NCI-H146 treated with DMSO at 0.1 percent for 48 hours (cell line): ENCODE data around the gene IQGAP2.
"Not testable (repeated sequence)": the region's sequence is repeated elsewhere in the genome, so short reads cannot be mapped to it uniquely, and the experiment has no call there.

Source experiments
- DNase-seq: peaks from one replicate; lab custom pipeline; 2025; ENCODE audit not compliant: unreplicated experiment; lab: John Stamatoyannopoulos, UW

The IQGAP2 gene

DNA sequence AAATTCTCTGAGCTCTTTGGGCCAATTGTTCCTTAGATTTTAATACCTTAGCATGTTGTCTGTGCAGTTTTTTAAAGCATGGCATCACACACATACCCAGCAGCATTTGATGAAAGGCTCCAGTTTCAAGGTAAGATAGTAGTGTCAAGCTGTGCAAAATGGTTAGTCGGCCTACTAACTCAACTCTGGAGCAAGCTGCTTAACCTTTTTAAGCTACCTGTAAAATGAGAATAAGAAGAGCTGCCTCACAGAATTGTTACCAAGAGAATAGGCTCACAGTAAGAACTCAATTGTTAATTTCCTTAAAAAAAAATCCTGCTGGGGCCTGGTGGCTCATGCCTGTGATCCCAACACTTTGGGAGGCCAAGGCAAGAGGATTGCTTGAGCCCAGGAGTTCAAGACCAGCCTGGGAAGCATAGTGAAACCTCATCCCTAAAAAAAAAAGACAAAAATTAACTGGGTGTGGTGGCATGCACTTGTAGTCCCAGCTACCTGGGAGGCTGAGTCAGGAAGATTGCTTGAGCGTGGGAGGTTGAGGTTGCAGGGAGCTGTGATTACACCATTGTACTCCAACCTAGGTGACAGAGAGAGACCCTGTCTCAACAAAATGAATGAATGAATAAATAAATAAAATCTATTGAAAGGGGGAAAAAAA lies 96.5 kb downstream of the IQGAP2 start:
- no peak for DNase-seq

DNA sequence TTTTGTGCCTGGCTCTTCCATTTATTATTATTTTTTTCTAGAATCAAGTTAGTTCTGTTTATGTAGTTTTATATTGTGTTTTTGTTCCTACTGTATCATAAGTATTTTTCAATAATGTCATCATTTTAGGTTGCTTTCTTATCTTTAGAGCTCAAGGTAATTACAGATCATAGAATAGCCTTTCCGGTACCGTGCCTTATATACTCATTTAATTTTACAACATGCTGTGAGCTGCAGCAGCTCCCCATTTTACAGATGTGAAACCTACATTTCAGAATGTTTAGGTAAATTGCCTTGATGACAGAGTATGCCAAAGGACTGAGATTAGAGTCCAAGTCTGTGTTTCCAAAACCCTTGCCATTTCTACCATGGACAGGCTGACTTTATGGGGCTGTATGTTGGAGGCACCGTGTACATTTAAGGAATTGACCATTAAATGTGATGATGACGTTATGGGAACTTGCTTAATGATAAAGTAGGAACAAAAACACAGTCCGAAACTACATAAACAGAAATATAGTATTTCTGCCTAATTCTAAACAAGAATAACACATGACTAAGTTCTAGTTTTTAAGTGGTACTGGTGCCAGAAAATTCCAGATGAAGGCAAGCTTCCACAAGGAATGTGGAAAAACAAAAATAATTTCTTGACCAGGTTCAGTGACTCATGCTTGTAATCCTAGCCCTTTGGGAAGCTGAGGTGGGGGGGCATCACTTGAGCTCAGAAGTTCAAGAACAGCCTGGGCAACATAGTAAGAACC lies 97.7 kb downstream of the IQGAP2 start:
- no peak for DNase-seq

DNA sequence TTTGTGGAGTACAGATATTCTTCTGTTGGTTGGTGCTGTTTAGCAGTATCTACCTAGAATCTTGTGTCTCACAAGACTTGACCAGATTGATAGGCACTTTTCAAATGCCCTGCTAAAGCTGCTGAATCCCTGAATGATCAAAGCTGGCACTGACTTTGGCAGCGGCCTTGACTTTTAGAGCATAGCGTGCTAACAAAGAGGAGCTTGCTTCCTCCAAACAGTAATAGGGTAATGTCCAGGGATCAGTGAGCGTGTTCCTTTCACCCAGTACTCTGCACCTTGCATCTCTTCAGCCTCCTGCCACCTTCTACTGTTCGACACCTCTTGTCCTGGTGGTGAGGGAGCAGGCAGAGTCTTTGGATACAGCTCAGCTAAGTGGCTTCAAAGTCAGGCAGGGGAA lies 100.8 kb downstream of the IQGAP2 start:
- no peak for DNase-seq

DNA sequence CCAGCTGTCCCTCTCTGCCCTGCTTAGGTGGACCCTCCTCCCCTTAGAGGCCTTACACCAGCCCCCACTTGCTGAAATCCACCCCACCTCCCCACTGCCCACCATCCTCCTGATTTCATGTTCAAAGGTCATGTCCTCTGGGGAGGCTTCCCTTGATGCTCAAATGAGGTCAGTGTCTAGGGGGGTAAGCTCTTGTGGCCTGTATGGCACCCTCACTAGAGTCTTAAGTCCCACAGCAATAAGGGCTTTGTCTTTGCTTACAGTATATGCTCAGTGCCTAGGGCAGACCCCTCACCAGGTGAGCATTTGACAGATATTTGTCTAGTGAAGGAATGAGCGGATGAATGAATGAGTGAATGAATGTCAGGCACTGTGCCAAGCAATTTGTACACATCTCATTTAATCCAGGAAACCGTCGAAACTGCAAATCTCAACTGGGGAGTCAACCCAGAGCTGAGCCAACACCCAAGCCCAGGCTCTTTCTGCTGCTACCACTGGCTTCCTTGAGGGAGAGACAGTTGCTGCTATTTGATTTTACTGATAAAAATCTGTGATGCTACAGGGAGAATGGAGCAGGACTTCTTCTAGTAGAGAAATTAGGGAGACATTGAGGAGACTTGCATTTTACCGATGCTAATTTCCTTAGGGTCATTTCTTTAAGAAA lies 101.9 kb downstream of the IQGAP2 start:
- DNase-seq, result no peak

DNA sequence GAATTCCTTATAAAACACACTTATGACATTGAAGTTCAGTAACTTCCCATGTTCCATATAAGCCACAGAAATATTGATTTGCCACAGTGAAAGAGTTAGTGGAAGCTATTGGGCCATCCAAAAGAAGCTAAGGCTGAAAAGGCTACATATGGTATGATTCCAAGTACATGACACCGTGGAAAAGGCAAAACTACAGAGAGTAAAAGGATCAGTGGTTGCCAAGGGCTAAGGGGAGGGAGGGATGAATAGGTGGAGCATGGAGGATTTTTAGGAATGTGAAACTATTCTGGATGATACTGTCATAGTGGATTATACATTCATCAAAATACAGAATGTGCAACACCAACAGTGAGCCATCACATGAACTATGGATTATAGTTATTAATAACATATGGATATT lies 110.4 kb downstream of the IQGAP2 start:
- no peak for DNase-seq

DNA sequence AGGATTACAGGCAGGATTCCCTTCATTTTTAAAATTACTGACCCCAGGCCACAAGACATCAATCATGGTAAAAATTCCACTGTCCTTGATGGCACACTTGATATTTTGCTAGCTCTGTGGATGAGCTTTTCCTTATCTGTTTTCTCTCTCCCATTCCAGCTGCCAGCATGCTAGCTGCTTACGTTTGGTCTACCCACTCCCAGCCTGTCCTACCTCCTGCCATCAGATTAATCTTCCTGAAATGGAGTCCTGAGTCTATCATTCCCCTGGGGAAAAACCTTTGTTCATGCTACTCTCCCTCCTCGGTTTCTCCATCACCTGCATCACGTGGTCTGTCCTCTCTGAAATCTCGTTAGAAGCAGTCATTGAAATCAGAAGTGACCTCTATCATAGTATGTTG lies 111.2 kb downstream of the IQGAP2 start:
- DNase-seq, result no peak

DNA sequence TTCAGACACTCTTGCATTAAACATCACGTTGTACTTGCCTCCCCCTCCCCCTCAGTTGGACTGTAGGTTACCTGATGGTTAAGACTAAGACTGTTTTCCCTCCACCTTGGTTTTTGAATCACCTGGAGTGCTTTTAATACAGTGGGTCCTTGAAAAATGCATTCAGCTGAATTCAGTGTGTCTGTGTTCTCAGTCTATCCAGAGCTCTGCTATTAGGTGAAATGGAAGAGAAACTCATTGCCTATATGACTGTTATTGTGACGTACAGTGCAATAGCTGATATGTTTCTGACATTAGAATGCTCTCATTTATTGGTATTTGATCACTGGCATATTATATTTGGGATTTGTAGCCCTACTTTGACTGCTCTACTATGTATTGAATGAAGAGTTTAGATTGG lies 111.6 kb downstream of the IQGAP2 start:
- DNase-seq, result no peak

DNA sequence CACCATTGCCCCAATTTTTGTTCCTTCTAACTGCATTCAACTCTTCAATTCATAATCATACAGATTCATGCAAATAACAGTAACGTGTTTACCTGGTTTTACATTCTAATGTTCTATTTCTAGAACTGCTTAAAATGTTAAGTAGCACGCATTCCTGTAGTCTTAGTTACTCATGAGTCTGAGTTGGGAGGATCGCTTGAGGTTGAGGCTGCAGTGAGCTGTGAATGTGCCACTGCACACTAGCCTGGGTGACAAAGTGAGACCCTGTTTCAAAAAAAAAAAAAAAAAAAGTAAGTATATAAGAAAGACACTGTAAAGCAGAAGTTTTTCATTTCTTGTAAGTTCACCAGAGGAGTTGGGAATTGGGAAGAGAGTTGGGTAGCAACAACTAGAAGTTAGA lies 114.2 kb downstream of the IQGAP2 start:
- no peak for DNase-seq

DNA sequence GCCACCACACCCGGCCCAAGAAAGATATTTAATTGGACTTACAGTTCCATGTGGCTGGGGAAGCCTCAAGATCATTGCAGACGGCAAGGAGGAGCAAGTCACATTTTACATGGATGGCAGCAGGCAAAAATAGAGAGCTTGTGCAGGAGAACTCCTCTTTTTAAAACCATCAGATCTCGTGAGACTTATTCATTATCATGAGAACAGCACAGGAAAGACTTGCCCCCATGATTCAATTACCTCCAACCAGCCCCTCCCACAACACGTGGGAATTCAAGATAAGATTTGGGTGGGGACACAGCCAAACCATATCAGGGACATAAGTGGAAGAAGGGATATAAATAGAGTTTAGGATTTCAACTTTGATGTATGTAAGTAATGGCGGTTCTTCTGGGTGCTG lies 115.2 kb downstream of the IQGAP2 start:
- DNase-seq, result not testable (repeated sequence)

DNA sequence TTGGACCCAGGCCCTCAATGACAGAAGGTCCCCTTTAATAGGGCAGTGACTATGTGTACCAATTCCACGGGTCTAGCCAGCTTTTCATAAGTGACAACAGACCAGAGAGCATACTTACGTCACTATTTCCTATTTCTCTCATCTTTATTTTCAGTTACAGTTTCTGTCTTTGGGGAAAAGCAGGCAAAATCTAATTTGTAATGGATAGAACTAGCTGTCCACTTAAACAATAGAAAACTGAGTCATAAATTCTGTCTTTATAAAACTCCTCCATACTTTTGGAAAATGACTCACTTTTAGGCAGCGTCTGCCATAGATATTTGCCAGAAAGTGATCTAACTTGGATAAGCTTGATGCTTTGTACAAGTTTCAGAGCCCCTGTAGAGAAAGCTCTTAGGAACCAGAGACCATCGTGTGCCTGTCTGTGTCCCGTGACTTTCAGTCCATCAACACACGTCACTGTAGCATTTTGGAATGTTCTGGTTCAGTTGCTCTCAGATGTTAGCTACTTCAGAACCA lies 118.2 kb downstream of the IQGAP2 start:
- no peak for DNase-seq

DNA sequence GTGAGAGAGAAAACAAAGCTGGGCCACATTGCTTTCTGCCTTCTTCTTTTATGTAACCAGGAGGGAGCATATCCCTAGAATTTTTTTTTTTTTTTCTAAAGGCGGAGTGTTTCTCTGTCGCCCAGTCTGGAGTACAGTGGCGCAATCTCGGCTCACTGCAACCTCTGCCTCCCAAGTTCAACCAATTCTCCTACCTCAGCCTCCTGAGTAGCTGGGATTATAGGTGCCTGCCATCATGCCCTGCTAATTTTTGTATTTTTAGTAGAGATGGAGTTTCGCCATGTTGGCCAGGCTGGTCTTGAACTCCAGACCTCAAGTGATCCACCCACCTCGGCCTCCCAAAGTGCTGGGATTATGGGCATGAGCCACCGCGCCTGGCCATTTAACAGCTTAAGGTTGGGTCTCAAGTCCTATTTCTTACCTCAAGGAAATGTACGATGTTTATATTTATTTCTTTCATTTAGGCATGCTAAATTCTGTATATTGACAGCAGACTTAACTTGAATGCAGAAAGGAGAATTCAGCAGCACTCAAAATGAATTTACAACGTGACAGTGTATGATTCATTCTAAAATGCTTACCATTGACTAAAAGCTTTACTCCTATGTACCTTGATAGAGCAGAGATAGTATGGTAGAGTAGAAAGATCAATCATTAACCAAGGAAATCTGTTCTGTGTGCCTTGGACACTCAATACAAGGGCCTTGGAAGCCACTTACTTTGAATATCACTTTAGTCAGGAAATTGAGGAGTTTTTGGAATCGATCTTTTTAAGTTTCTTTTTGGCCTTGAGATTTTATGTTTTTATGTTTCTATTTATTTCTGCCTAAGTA lies 119.2 kb downstream of the IQGAP2 start:
- no peak for DNase-seq

DNA sequence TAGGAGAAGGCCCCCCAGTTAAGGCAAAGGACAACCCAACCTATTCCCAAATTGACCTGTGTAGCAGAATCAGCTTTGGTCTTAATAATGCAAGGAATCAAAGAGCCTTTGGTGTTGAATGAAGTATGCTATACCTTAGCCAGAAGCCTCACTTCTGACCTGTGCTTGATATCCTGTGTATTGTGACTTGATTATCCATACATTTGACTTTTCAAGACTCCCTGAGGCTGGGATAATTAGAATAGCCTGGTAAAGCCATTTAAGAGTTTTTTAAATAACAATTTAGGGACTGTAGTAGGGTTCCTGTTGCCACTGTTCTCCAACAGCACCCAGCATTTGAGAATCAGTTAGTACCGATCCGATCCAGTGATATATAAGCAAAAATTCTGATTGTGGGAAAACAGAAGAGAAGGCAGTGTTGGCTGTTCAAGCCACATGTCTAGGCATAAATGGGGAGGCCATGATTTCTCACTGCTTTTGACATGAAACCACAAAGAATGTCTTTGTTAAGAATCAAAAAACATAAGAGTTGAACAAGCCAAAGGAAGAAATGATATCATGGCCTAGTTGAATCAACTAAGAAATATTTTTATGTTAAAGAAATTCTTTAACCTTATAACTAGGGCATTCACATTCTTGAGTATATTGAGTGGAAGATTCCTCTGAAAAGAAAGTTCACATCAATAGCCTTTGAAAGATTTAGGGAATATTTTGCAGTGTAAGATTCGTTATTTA lies 121.2 kb downstream of the IQGAP2 start:
- no peak for DNase-seq

DNA sequence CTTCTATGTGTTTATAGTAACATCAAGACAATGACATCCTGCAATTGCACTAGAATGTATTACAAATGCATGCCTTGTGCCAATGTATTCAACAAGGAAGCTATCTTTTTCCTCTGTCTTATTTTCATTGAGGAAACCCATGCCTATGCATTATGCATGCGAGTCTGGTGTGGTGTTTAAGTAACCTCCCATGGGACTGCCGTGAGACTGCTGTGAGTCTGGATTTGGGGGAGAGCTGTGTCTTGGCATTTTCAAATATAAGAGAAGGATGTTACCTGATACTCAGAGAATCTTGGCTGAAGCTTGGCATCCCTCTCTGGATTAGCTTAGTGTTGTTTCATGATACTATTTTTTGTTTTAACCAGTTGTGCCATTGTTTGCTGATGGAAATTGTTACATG lies 121.8 kb downstream of the IQGAP2 start:
- DNase-seq, result no peak

DNA sequence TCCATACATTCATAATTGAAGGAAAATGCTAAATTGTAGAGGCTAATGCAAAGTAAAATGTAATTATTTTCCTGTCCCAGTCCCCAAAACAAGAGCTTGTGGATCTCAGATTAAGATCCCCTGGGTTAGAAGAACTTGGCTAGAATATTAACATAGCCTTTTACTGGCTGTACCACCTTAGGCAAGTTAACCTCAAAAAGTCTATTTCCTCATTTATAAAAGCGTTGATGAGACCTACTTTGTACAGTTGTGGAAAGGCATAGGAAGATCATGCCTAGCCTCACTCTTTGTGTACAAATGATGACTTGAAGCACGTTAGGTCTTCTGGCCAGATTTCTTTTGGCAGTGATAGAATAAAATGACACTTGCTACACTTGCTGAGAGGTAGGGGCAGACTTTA lies 122.9 kb downstream of the IQGAP2 start:
- no peak for DNase-seq

DNA sequence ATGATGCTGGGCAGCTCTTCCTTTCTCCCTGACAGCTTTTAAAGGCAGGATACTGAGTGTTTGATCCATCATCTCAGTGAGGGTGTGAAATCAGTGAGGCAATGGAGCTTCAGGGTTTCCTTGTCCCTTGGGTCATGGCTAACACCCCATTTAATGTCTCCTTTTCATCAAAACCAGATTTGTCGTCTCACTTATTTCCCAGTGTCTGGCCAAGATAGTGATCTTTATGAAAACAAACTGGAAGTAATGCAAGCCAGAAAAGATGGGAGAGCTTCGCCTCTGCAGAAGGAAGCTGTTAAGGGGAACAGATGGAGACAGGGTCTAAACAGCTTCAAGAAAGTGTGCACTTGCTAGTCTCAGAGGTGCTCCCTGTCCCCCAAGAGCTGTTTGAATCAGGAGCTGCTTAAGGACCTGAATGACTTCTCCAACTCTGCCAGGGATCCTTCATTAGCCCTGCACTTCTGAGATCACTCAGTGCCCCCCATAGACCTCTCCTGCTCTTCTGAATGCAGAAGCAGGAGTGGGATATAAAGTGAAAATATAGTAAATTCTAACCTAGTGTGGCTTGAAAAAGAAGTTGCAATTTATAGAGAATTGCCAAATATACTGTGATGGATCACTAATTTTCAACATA lies 124.0 kb downstream of the IQGAP2 start:
- no peak for DNase-seq

DNA sequence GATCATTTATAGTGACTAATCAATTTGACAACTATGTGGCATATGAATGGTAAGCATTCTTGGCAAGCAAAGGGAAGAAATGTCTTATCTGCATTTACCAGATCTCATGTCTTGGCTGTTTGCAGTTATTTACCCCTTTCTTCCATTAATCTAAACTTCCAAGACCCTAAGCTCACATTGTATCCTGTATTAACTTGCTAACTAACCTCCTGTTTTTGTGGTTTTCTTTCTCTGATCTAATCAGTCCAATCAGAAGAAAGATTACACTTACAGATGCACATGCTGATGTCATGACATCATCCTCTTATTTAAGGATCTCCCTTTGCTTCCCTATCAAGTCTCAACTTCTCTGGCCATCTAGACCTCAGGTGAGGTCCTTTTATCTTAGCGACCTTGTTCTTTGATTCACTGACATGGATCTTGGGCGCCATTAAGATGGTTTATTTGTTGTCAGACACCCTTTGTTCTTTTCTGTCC lies 124.6 kb downstream of the IQGAP2 start:
- DNase-seq, result no peak

DNA sequence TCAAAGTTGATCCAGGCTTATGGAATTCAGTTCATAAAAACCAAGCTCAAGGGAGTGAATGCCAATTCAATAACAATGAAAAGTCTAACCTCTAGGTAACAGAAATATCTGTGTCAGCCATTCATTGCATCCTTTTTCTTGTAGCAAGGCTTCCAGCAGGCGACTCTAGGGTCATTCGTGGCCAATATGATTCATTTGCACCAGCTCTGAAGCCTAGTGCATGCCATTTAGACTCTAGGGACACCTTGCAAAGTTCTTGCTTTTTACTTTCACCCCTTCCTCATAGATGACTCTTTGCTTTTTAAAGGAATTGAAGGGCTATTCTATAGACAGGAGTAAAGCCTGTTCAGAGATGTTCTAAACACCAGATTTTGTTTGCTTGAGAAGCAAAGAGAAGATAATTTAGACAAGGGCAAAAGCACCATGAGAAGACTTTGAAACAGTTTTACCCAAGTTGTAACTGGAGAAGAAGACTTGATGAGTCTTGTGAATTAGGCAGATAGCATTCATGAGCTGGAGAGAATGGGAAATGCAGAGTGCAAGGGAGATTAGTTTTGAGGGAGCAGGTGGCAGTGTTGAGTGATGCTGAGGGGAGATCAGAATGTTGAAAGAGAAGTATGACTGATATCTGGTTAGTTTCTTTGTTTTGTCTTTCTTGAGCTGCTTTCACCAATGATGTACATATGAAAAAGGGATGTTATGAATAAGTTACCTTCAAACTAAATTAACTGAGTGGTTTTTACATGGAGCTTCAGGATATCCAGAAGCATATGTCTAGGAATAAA lies 125.7 kb downstream of the IQGAP2 start:
- DNase-seq, result no peak

DNA sequence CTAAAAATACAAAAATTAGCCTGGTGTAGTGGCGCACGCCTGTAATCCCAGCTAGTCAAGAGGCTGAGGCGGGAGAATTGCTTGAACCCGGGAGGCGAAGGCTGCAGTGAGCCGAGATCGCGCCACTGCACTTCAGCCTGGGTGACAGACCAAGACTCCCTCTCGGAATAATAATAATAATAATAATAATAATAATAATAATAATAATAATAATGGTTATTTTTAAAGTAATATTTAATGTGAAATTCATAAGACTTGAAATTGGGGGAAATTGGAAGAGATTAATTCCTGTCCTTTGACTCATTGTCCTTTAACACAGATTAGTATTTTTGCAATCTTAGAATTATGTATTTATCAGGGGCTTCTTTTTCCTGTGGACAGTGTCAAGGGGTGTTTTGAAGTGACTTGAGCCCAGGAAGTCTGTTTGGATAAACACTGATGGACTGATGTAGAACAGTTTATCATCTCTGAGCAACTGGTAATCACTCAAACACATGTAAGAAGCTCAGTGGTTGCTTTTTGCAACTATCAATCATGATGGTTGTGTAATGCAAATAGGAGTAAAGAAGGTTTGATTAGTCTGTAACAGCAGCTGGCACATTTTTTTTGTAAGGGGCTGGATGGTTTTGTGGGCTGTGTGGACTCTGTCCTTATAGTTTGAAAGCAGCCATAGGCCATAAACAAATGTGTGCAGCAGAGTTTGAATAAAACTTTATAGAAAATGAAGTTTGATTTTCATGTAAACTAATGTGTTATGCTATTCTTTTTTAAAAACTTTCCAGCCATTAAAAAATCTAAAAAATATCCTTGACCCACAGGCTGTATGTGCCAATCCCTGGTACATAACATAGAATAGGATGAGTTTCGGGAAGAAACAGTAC lies 126.6 kb downstream of the IQGAP2 start:
- DNase-seq, result no peak
